ENCODE measurements around the gene PGP. TPM values are rescaled to one million over a fixed set of nuclear protein-coding genes. Genes with fewer than 3 reads are reported as not detected.
A peak's percentile ranks its signal among the peaks of the same experiment; 100 is the strongest.

PGP gene
- polyA plus RNA-seq, 1 donor (not counting 4 experiments of a cell fraction or from before 2014, with no cell fraction given) = 10.3 TPM

GRCh38 chr16:2237493-2238149, 23.0 kb upstream of the PGP start:
- peaks cover 10% of the 10 kb centered on the region for H4K20me1 ChIP-seq (ENCODE audit: control insufficient read depth, extremely low read depth, insufficient read depth, low read length)

DNA sequence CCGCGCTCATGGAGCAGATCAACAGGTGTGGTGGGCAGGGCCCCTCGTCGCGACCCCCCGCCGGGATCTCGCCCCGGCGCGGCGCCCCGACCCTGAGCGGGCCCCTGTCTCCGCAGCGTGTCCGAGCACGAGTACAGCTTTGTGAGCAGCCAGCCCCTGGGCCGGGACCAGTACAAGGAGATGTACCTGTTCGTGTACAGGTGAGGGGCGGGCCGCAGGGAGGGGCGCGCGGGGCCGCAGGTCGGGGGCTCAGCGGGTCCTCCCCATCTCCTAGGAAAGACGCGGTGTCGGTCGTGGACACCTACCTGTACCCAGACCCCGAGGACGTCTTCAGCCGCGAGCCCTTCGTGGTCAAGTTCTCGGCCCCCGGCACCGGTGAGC, 22.5 kb upstream of the PGP start:
- Histone ChIP-seq H3K27me3 (ENCODE audit: control insufficient read depth, extremely low read depth, insufficient read depth, low read length) (peaks cover 32% of the 10 kb centered on the region), H3K9ac (ENCODE audit: control insufficient read depth, extremely low read depth, insufficient read depth, low read length) (no peak overlapping the region), H3K79me2 (ENCODE audit: control insufficient read depth, insufficient read depth, low read length) (no peaks in the 10 kb centered on the region), H3K36me3 (ENCODE audit: control insufficient read depth in 2 of 2, extremely low read depth in 1 of 2, insufficient read depth in 2 of 2, low read length in 2 of 2) (peaks cover 16 to 29% of the 10 kb centered on the region in 2 experiments), H3K4me2 (ENCODE audit: control insufficient read depth, extremely low read depth, insufficient read depth, low read depth, low read length) (no peak overlapping the region), H3K9me1 (ENCODE audit: control insufficient read depth, extremely low read depth, insufficient read depth, low read length) (no peaks in the 10 kb centered on the region), H2AFZ (ENCODE audit: control insufficient read depth, low read length) (no peak overlapping the region), H3K27ac (ENCODE audit: control insufficient read depth, insufficient read depth, low read length) (no peak overlapping the region), H3K4me3 (ENCODE audit: control insufficient read depth in 2 of 3, extremely low read depth in 1 of 3, insufficient read depth in 2 of 3, low read depth in 1 of 3, low read length in 3 of 3) (no peak overlapping the region), H3K4me1 (ENCODE audit: control insufficient read depth, extremely low read depth, insufficient read depth, low read length) (no peaks in the 10 kb centered on the region), H4K20me1 (ENCODE audit: control insufficient read depth, extremely low read depth, insufficient read depth, low read length) (peaks cover 10% of the 10 kb centered on the region), H3K9me3 (ENCODE audit: control insufficient read depth, low read depth, low read length) (no peaks in the 10 kb centered on the region)
- FAIRE-seq (no peak), DNase-seq (ENCODE audit: low read depth, low spot score) (no peak)
- TF ChIP-seq EZH2 (IDR thresholded peaks at IDR 0.05; ENCODE audit: low read length) = no peak
- TF ChIP-seq CTCF (optimal IDR thresholded peaks at IDR 0.05 in 1 of 3, IDR thresholded peaks at IDR 0.05 in 1 of 3, conservative IDR thresholded peaks at IDR 0.05 in 1 of 3; ENCODE audit: extremely low read depth in 1 of 3, insufficient read depth in 2 of 3, low read length in 3 of 3) = no peak
- dilution Hi-C loops (cut with MboI; ENCODE audit: extremely low pct_ligation_motif_present, low sequenced_read_pairs) = no loop called here

More at GRCh38 chr16:2237493-2238149, 23.0 kb upstream of the PGP start:
- Histone ChIP-seq H3K36me3 (ENCODE audit: control insufficient read depth in 2 of 2, extremely low read depth in 1 of 2, insufficient read depth in 2 of 2, low read length in 2 of 2) (peaks cover 12 to 29% of the 10 kb centered on the region in 2 experiments), H3K9me3 (ENCODE audit: control insufficient read depth, low read depth, low read length) (no peaks in the 10 kb centered on the region), H3K27ac (ENCODE audit: control insufficient read depth, insufficient read depth, low read length) (no peak overlapping the region), H3K4me1 (ENCODE audit: control insufficient read depth, extremely low read depth, insufficient read depth, low read length) (no peaks in the 10 kb centered on the region), H3K4me2 (ENCODE audit: control insufficient read depth, extremely low read depth, insufficient read depth, low read depth, low read length) (no peak overlapping the region), H3K79me2 (ENCODE audit: control insufficient read depth, insufficient read depth, low read length) (no peaks in the 10 kb centered on the region), H2AFZ (ENCODE audit: control insufficient read depth, low read length) (no peak overlapping the region), H3K4me3 (ENCODE audit: control insufficient read depth in 2 of 3, extremely low read depth in 1 of 3, insufficient read depth in 2 of 3, low read depth in 1 of 3, low read length in 3 of 3) (no peak overlapping the region), H3K27me3 (ENCODE audit: control insufficient read depth, extremely low read depth, insufficient read depth, low read length) (peaks cover 32% of the 10 kb centered on the region), H3K9me1 (ENCODE audit: control insufficient read depth, extremely low read depth, insufficient read depth, low read length) (no peaks in the 10 kb centered on the region), H3K9ac (ENCODE audit: control insufficient read depth, extremely low read depth, insufficient read depth, low read length) (no peak overlapping the region)
- FAIRE-seq = no peak
- dilution Hi-C loops (cut with MboI; ENCODE audit: extremely low pct_ligation_motif_present, low sequenced_read_pairs) = no loop called here
- TF ChIP-seq EZH2 (IDR thresholded peaks at IDR 0.05; ENCODE audit: low read length) = peak; percentile 77
- TF ChIP-seq CTCF (optimal IDR thresholded peaks at IDR 0.05 in 1 of 3, IDR thresholded peaks at IDR 0.05 in 1 of 3, conservative IDR thresholded peaks at IDR 0.05 in 1 of 3; ENCODE audit: extremely low read depth in 1 of 3, insufficient read depth in 2 of 3, low read length in 3 of 3) = no peak
- no peak for DNase-seq (ENCODE audit: low read depth, low spot score)
